Femur (tissue), 1 donor: ENCODE results near the gene SORCS2.

Source experiments
- DNase-seq: peaks from one replicate; pipeline ENCODE4 v3.0.0-alpha.2; 2017

The SORCS2 gene

GRCh38 chr4:7732263-7732662 is 539.9 kb downstream of the SORCS2 start:
- DNase-seq, result no peak

- DNase-seq, result no peak
These were observed 540.9 kb downstream of the SORCS2 start for GRCh38 chr4:7733201-7733600.

- no peak for DNase-seq
These were observed 541.7 kb downstream of the SORCS2 start for GRCh38 chr4:7733801-7734650.

- DNase-seq, result no peak
These were observed 542.4 kb downstream of the SORCS2 start for GRCh38 chr4:7734651-7735260.

GRCh38 chr4:7735395-7735794 is 543.1 kb downstream of the SORCS2 start:
- DNase-seq, result no peak

GRCh38 chr4:7735961-7736360 is 543.6 kb downstream of the SORCS2 start:
- no peak for DNase-seq

- DNase-seq, result no peak
These were observed 544.3 kb downstream of the SORCS2 start for GRCh38 chr4:7736436-7737267.

GRCh38 chr4:7737268-7737645 is 544.9 kb downstream of the SORCS2 start:
- no peak for DNase-seq

- DNase-seq, result no peak
These were observed 545.6 kb downstream of the SORCS2 start for GRCh38 chr4:7737752-7738457.

GRCh38 chr4:7738458-7739076 is 546.2 kb downstream of the SORCS2 start:
- DNase-seq, result no peak

- no peak for DNase-seq
These were observed 547.0 kb downstream of the SORCS2 start for GRCh38 chr4:7739077-7739917.

- no peak for DNase-seq
These were observed 547.9 kb downstream of the SORCS2 start for GRCh38 chr4:7739918-7740865.

GRCh38 chr4:7740866-7741525 is 548.7 kb downstream of the SORCS2 start:
- no peak for DNase-seq

GRCh38 chr4:7741946-7742806 is 549.8 kb downstream of the SORCS2 start:
- no peak for DNase-seq

- no peak for DNase-seq
These were observed 550.5 kb downstream of the SORCS2 start for GRCh38 chr4:7742807-7743280.

- DNase-seq, result no peak
These were observed 551.9 kb downstream of the SORCS2 start for GRCh38 chr4:7744142-7744804.

GRCh38 chr4:7745301-7745885 is 553.1 kb downstream of the SORCS2 start:
- DNase-seq, result no peak
